ENCODE data around the gene FBXL17.

Gene FBXL17

GRCh38 chr5:107885601-107886000 lies 496.3 kb downstream of the FBXL17 start:
- no peak for DNase-seq

- no peak for DNase-seq
Observed at GRCh38 chr5:107884871-107885270, 497.0 kb downstream of the FBXL17 start.

GRCh38 chr5:107878661-107879060 lies 503.2 kb downstream of the FBXL17 start:
- DNase-seq = no peak

- DNase-seq = no peak
Observed at GRCh38 chr5:107876906-107877305, 505.0 kb downstream of the FBXL17 start.

GRCh38 chr5:107876261-107876660 lies 505.6 kb downstream of the FBXL17 start:
- no peak for DNase-seq

GRCh38 chr5:107875833-107876232 lies 506.1 kb downstream of the FBXL17 start:
- no peak for DNase-seq

GRCh38 chr5:107874795-107875194 lies 507.1 kb downstream of the FBXL17 start:
- DNase-seq = no peak

- DNase-seq = no peak
Observed at GRCh38 chr5:107873877-107874276, 508.0 kb downstream of the FBXL17 start.

- no peak for DNase-seq
Observed at GRCh38 chr5:107871023-107871422, 510.9 kb downstream of the FBXL17 start.

- no peak for DNase-seq
Observed at GRCh38 chr5:107869438-107870115, 512.3 kb downstream of the FBXL17 start.

- no peak for DNase-seq
Observed at GRCh38 chr5:107868650-107869409, 513.1 kb downstream of the FBXL17 start.

- DNase-seq = no peak
Observed at GRCh38 chr5:107867266-107867665, 514.6 kb downstream of the FBXL17 start.

GRCh38 chr5:107864793-107865192 lies 517.1 kb downstream of the FBXL17 start:
- no peak for DNase-seq

- DNase-seq = no peak
Observed at GRCh38 chr5:107863125-107863524, 518.8 kb downstream of the FBXL17 start.

GRCh38 chr5:107861565-107861964 lies 520.3 kb downstream of the FBXL17 start:
- no peak for DNase-seq

GRCh38 chr5:107860044-107860443 lies 521.9 kb downstream of the FBXL17 start:
- DNase-seq = no peak

- no peak for DNase-seq
Observed at GRCh38 chr5:107858788-107859187, 523.1 kb downstream of the FBXL17 start.

- DNase-seq = no peak
Observed at GRCh38 chr5:107858324-107858723, 523.6 kb downstream of the FBXL17 start.

- no peak for DNase-seq
Observed at GRCh38 chr5:107857785-107858184, 524.1 kb downstream of the FBXL17 start.

GRCh38 chr5:107855171-107855570 lies 526.7 kb downstream of the FBXL17 start:
- DNase-seq = no peak

- DNase-seq = no peak
Observed at GRCh38 chr5:107853696-107854095, 528.2 kb downstream of the FBXL17 start.

GRCh38 chr5:107853031-107853430 lies 528.9 kb downstream of the FBXL17 start:
- DNase-seq = no peak

GRCh38 chr5:107849118-107849517 lies 532.8 kb downstream of the FBXL17 start:
- DNase-seq = no peak

- no peak for DNase-seq
Observed at GRCh38 chr5:107840592-107840991, 541.3 kb downstream of the FBXL17 start.

GRCh38 chr5:107840161-107840560 lies 541.7 kb downstream of the FBXL17 start:
- no peak for DNase-seq
